Measurements from ENCODE around the gene SNX32. TPM values are rescaled to one million over a fixed set of nuclear protein-coding genes. Genes with fewer than 3 reads are reported as not detected.
A peak's percentile ranks its signal among the peaks of the same experiment; 100 is the strongest.
"Not testable (repeated sequence)": the region's sequence is repeated elsewhere in the genome, so short reads cannot be mapped to it uniquely, and the experiment has no call there.

The SNX32 gene
- total and polyA plus RNA-seq, 4 donors = 0.14 to 0.88 (median 0.64) TPM

- DNase-seq = no peak
- H3K4me3 ChIP-seq = no peak overlapping the region
- WGBS, 2 donors = 95 to 96% methylated on average over 3 of the region's 3 CpGs
These were observed 10.0 kb downstream of the SNX32 start for GRCh38 chr11:65843811-65844210.

DNA sequence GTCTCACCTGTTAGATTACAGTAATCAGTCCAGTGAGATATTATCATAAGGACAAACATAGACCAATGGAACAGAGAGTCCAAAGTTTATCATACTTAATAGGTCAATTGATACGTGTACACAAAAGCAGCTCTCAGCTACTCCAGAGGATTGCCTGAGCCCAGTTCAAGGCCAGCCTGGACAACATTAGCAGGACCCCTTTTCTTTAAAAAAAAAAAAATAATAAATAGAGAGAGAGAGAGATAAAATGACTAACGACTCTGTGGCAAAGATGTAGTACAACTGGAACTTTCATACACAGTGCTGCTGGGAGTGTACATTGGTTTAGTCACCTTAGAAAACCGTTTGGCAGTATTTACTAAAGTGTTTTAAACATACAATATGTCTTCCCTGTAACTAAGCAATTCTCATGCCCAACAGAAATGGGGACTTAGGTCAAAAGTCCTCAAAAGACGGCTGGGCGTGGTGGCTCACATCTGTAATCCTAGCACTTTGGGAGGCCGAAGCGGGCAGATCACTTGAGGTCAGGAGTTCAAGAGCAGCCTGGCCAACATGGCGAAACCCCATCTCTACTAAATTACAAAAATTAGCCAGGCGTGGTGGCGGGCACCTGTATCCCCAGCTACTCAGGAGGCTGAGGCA is 10.6 kb downstream of the SNX32 start:
- Histone ChIP-seq H3K9me3 (ENCODE audit: control insufficient read depth in 4 of 4, insufficient read depth in 3 of 4, low read length in 3 of 4) (no peaks in the 10 kb centered on the region), H3K27me3 (ENCODE audit: control insufficient read depth in 3 of 3, insufficient read depth in 3 of 3, low read length in 2 of 3) (no peaks in the 10 kb centered on the region), H3K4me1 (ENCODE audit: control insufficient read depth in 5 of 5, insufficient read depth in 5 of 5, low read length in 5 of 5) (no peaks in the 10 kb centered on the region), H3K9ac (ENCODE audit: insufficient read depth in 1 of 2, low read length in 2 of 2) (no peak overlapping the region), H3K4me3 (no peak overlapping the region), H3K36me3 (ENCODE audit: control insufficient read depth in 4 of 4, insufficient read depth in 4 of 4, low read length in 4 of 4) (no peaks in the 10 kb centered on the region), H3K27ac (ENCODE audit: low read depth in 1 of 2, low read length in 1 of 2) (no peak overlapping the region)
- WGBS, 2 donors = 86 to 90% methylated on average over 10 of the region's 10 CpGs
- ATAC-seq (ENCODE audit: insufficient read depth, low FRiP score) = no peak
- no peak for DNase-seq
- TF ChIP-seq, protein P1, sequence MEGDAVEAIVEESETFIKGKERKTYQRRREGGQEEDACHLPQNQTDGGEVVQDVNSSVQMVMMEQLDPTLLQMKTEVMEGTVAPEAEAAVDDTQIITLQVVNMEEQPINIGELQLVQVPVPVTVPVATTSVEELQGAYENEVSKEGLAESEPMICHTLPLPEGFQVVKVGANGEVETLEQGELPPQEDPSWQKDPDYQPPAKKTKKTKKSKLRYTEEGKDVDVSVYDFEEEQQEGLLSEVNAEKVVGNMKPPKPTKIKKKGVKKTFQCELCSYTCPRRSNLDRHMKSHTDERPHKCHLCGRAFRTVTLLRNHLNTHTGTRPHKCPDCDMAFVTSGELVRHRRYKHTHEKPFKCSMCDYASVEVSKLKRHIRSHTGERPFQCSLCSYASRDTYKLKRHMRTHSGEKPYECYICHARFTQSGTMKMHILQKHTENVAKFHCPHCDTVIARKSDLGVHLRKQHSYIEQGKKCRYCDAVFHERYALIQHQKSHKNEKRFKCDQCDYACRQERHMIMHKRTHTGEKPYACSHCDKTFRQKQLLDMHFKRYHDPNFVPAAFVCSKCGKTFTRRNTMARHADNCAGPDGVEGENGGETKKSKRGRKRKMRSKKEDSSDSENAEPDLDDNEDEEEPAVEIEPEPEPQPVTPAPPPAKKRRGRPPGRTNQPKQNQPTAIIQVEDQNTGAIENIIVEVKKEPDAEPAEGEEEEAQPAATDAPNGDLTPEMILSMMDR (IDR thresholded peaks at IDR 0.05; ENCODE audit: control extremely low read depth, extremely low read depth) = no peak

More at GRCh38 chr11:65843811-65844210, 10.0 kb downstream of the SNX32 start:
- TF ChIP-seq, protein P1 (IDR thresholded peaks at IDR 0.05; ENCODE audit: control extremely low read depth, extremely low read depth) = no peak
- no peaks in the 10 kb centered on the region for H3K27me3 ChIP-seq (ENCODE audit: control insufficient read depth in 3 of 3, insufficient read depth in 3 of 3, low read length in 2 of 3)
- H3K27ac ChIP-seq (ENCODE audit: low read depth in 1 of 2, low read length in 1 of 2) = no peak overlapping the region
- H3K9ac ChIP-seq (ENCODE audit: insufficient read depth in 1 of 2, low read length in 2 of 2) = no peak overlapping the region
- no peaks in the 10 kb centered on the region for H3K4me1 ChIP-seq (ENCODE audit: control insufficient read depth in 5 of 5, insufficient read depth in 5 of 5, low read length in 5 of 5)
- no peaks in the 10 kb centered on the region for H3K36me3 ChIP-seq (ENCODE audit: control insufficient read depth in 4 of 4, insufficient read depth in 4 of 4, low read length in 4 of 4)
- ATAC-seq (ENCODE audit: insufficient read depth, low FRiP score) = no peak
- H3K9me3 ChIP-seq (ENCODE audit: control insufficient read depth in 4 of 4, insufficient read depth in 3 of 4, low read length in 3 of 4) = no peaks in the 10 kb centered on the region

DNA sequence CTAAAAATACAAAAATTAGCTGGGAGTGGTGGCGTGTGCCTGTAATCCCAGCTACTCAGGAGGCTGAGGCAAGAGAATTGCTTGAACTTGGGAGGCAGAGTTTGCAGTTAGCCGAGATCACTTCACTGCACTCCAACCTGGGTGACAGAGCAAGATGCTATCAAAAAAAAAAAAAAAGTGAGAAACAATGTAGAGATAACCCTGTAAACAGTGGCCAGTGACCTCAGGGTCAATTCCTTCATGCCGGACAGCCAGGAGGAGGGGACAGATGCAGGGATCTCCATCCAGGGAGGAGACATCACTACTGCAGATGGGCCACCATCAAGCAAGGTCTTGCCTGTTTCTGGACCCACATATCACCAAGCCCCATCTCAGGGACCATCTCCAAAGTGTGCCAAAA is 14.0 kb downstream of the SNX32 start:
- ATAC-seq (ENCODE audit: insufficient read depth, low FRiP score) (no peak), DNase-seq (no peak)
- TF ChIP-seq, protein P1 (IDR thresholded peaks at IDR 0.05; ENCODE audit: control extremely low read depth, extremely low read depth) = no peak
- H3K9me3 ChIP-seq (ENCODE audit: control insufficient read depth in 4 of 4, insufficient read depth in 3 of 4, low read length in 3 of 4) = peaks cover 0 to 6% (median 2%) of the 10 kb centered on the region in 4 donors
- WGBS, 2 donors = 74 to 77% methylated on average over 3 of the region's 3 CpGs
- H3K9ac ChIP-seq (ENCODE audit: insufficient read depth in 1 of 2, low read length in 2 of 2) = no peak overlapping the region
- H3K27me3 ChIP-seq (ENCODE audit: control insufficient read depth in 3 of 3, insufficient read depth in 3 of 3, low read length in 2 of 3) = no peaks in the 10 kb centered on the region
- peaks cover 0 to 18% (median 2%) of the 10 kb centered on the region in 4 donors for H3K36me3 ChIP-seq (ENCODE audit: control insufficient read depth in 4 of 4, insufficient read depth in 4 of 4, low read length in 4 of 4)
- H3K4me3 ChIP-seq = no peak overlapping the region
- no peaks in the 10 kb centered on the region for H3K4me1 ChIP-seq (ENCODE audit: control insufficient read depth in 5 of 5, insufficient read depth in 5 of 5, low read length in 5 of 5)
- H3K27ac ChIP-seq (ENCODE audit: low read depth in 1 of 2, low read length in 1 of 2) = no peak overlapping the region

DNA sequence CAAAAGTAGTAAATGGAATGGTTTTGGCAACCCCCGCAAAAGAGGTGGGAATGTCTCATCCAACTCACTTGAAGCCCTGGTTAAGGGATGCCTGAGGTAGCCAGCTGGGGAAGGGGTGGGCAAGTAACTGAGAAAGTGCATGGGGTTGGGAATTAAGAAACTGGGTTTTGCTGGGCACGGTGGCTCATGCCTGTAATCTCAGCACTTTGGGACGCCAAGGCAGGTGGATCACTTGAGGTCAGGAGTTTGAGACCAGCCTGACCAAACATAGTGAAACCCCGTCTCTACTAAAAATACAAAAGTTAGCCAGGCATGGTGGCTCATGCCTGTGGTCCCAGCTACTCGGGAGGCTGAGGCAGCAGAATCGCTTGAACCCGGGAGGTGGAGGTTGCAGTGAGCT is 14.9 kb downstream of the SNX32 start:
- not testable (repeated sequence) for H3K27me3 ChIP-seq (ENCODE audit: control insufficient read depth in 3 of 3, insufficient read depth in 3 of 3, low read length in 2 of 3); ATAC-seq (ENCODE audit: insufficient read depth, low FRiP score); H3K9ac ChIP-seq (ENCODE audit: insufficient read depth in 1 of 2, low read length in 2 of 2); H3K4me3 ChIP-seq; H3K9me3 ChIP-seq (ENCODE audit: control insufficient read depth in 4 of 4, insufficient read depth in 3 of 4, low read length in 3 of 4); H3K27ac ChIP-seq (ENCODE audit: low read depth in 1 of 2, low read length in 1 of 2); H3K4me1 ChIP-seq (ENCODE audit: control insufficient read depth in 5 of 5, insufficient read depth in 5 of 5, low read length in 5 of 5)
- peak in 1 of 3 donors; percentile 10 for DNase-seq
- 63 to 66% methylated on average over 7 of the region's 7 CpGs for WGBS, 2 donors
- H3K36me3 ChIP-seq (ENCODE audit: control insufficient read depth in 4 of 4, insufficient read depth in 4 of 4, low read length in 4 of 4) = peaks cover 4 to 28% (median 6%) of the 10 kb centered on the region in 4 donors
